K562 (cell line): Measurements from ENCODE around the gene HSPB7. TPM values are rescaled to one million over a fixed set of nuclear protein-coding genes. Genes with fewer than 3 reads are reported as not detected.

ENCODE experiments used
- BRCA1 ChIP-seq, 2 experiments: fragments of 450-650 bp in 1 of 2; sonication (generic) in 1 of 2; formaldehyde crosslinking in 1 of 2; IDR thresholded peaks; 2 replicates each; pipeline versions ENCODE4 v1.5.0 to v1.6.1; 2017 to 2020; ENCODE audit warnings: mild to moderate bottlenecking in 1 of 2, missing genetic modification reagents in 1 of 2
- CAMTA2 ChIP-seq: fragments of 250-450 bp; sonication (Bioruptor Pico); conservative IDR thresholded peaks from 2 replicates; pipeline ENCODE4 v1.5.1; 2022
- ESRRA ChIP-seq: fragments of 450-650 bp; IDR thresholded peaks from 2 replicates; pipeline ENCODE4 v1.6.1; 2014; ENCODE audit warnings: low read depth, mild to moderate bottlenecking, moderate library complexity, borderline replicate concordance
- KLF13 ChIP-seq: fragments of 450-650 bp; IDR thresholded peaks from 2 replicates; pipeline ENCODE4 v1.6.1; 2016; ENCODE audit warnings: missing genetic modification characterization, low read depth, mild to moderate bottlenecking, missing compliant biosample characterization, moderate library complexity, borderline replicate concordance
- PRMT5 ChIP-seq: sonication (generic); formaldehyde crosslinking; IDR thresholded peaks from 2 replicates; pipeline ENCODE4 v1.5.0; 2020; ENCODE audit warnings: missing genetic modification reagents
- RBM15 ChIP-seq: fragments of 200-400 bp; formaldehyde crosslinking; IDR thresholded peaks from 2 replicates; pipeline ENCODE4 v1.6.1; 2018; ENCODE audit warnings: mild to moderate bottlenecking, low read length, moderate library complexity; ENCODE audit not compliant: insufficient read depth
- RUNX1 ChIP-seq: sonication (generic); IDR thresholded peaks from 2 replicates; pipeline ENCODE4 v1.6.1; 2016; ENCODE audit warnings: antibody characterized with exemption, low read depth
- SNIP1 ChIP-seq: fragments of 450-650 bp; IDR thresholded peaks from 2 replicates; pipeline ENCODE4 v1.7.1; 2017; ENCODE audit warnings: low read depth, mild to moderate bottlenecking
- ZNF140 ChIP-seq: fragments of 250-450 bp; sonication (Bioruptor Pico); IDR thresholded peaks from 2 replicates; pipeline ENCODE4 v1.8.0; 2021; ENCODE audit warnings: moderate library complexity, mild to moderate bottlenecking, inconsistent platforms
- ZNF282 ChIP-seq: sonication (generic); formaldehyde crosslinking; IDR thresholded peaks from 2 replicates; pipeline ENCODE4 v1.8.1; 2023; ENCODE audit warnings: missing genetic modification reagents
- polyA plus RNA-seq, 8 experiments: library from polyadenylated mRNA; depleted of rRNA in 4 of 8; stranded (reverse) in 5 of 8; unstranded in 3 of 8; fragments of >200 nt; fragmentation: Nextera tagmentation in 2 of 8; fragmentation: Illumina TruSeq in 1 of 8; extraction: Ambion mirVana in 2 of 8; extraction: Trizol in 1 of 8; gene quantifications; 2 replicates each; pipeline versions ENCODE4 v1.2.1 to v1.2.3, GENCODE V29; 2011 to 2014; ENCODE audit warnings: inconsistent platforms in 1 of 8, missing spikeins in 1 of 8
- total RNA-seq, 7 experiments: library from RNA; depleted of rRNA in 6 of 7; stranded (reverse); fragments of >200 nt in 6 of 7; fragmentation: Illumina TruSeq in 2 of 7; extraction: Trizol in 2 of 7; gene quantifications; 2 replicates each; pipeline versions ENCODE4 v1.2.1 to v1.2.3, GENCODE V29; 2011 to 2021; ENCODE audit warnings: low replicate concordance in 1 of 7
- TF ChIP-seq, protein P1 (sequence below), 3 experiments: fragments of 200-800 bp in 1 of 3; fragments of 250-450 bp in 1 of 3; fragments of 450-650 bp in 1 of 3; sonication (Bioruptor Pico) in 1 of 3; sonication (Bioruptor generic) in 1 of 3; formaldehyde crosslinking in 1 of 3; IDR thresholded peaks; 2 replicates each; pipeline versions ENCODE4 v1.6.1 to v1.8.0; 2016 to 2022; ENCODE audit warnings: mild to moderate bottlenecking in 2 of 3, missing genetic modification characterization in 2 of 3, missing compliant biosample characterization in 1 of 3, moderate library complexity in 1 of 3
- TF ChIP-seq, protein P2 (sequence below), 2 experiments: fragments of 450-650 bp; conservative IDR thresholded peaks; 2 replicates each; pipeline ENCODE4 v1.6.1; 2017; ENCODE audit warnings: mild to moderate bottlenecking in 2 of 2, moderate library complexity in 2 of 2
- TF ChIP-seq, protein P3 (sequence below): fragments of 250-450 bp; sonication (Bioruptor Pico); IDR thresholded peaks from 2 replicates; pipeline ENCODE4 v1.8.0; 2022; ENCODE audit warnings: inconsistent platforms
- TF ChIP-seq, protein P4 (sequence below), 2 experiments: IDR thresholded peaks; 2 replicates each; pipeline ENCODE4 v1.6.1; 2011; ENCODE audit warnings: borderline replicate concordance in 1 of 2, control low read depth in 1 of 2, low read depth in 1 of 2, low read length in 1 of 2, mild to moderate bottlenecking in 1 of 2, mixed read lengths in 1 of 2, moderate library complexity in 1 of 2; ENCODE audit not compliant: insufficient read depth in 1 of 2, insufficient read length in 1 of 2, poor library complexity in 1 of 2, severe bottlenecking in 1 of 2; ENCODE audit errors: extremely low read depth in 1 of 2
- TF ChIP-seq, protein P5 (sequence below): fragments of 250-450 bp; sonication (Bioruptor Pico); IDR thresholded peaks from 2 replicates; pipeline ENCODE4 v1.4.0; 2020; ENCODE audit warnings: borderline replicate concordance

The HSPB7 gene
- total and polyA plus RNA-seq, 9 of the 15 experiments (the other 6 are each of a cell fraction or from before 2014, with no cell fraction given), result 0.05 to 0.19 (median 0.07) TPM; not detected in 6

DNA sequence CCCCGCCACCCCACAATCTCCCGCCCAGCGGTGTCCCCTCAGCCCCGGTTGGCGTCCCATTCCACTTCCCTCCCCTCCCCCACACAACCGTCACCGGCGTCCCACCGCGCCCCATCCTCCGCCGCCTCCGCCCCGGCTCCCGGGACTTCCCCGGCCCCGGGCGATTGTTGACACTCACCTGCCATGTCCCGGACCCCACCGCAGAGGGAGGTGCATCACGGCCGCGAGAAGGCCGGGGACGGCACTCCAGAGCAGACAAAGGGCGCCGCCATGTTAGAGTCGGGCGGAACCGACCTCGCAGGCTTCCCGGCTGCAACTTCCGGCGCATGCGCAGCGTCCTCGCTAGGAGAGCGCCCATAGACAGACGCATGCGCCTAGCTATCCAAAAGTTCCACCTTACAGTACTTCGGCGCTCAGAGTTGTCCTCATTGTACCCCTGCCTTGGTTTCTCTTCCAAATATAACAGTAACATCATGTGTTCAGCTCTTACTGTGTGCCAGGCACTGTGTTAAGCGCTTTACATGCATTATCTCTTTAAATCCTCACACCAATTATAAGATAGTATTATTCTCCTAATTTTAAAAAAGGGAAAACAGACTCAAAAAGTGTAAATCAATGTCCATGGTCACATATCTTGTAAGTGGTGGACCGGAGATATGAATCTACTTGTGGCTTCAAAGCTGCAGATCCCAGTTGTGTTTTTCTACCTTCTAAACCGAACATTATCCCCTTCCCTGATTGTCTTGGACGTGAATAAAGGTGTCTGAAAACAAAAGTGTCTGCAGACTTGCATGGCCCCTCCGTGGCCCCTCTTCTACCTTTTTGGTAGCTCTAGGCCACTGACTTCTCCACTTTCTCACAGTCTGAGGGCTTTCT is 41.8 kb downstream of the HSPB7 start, which contains the start of gene ZBTB17 (continued):
- TF ChIP-seq, protein P1, sequence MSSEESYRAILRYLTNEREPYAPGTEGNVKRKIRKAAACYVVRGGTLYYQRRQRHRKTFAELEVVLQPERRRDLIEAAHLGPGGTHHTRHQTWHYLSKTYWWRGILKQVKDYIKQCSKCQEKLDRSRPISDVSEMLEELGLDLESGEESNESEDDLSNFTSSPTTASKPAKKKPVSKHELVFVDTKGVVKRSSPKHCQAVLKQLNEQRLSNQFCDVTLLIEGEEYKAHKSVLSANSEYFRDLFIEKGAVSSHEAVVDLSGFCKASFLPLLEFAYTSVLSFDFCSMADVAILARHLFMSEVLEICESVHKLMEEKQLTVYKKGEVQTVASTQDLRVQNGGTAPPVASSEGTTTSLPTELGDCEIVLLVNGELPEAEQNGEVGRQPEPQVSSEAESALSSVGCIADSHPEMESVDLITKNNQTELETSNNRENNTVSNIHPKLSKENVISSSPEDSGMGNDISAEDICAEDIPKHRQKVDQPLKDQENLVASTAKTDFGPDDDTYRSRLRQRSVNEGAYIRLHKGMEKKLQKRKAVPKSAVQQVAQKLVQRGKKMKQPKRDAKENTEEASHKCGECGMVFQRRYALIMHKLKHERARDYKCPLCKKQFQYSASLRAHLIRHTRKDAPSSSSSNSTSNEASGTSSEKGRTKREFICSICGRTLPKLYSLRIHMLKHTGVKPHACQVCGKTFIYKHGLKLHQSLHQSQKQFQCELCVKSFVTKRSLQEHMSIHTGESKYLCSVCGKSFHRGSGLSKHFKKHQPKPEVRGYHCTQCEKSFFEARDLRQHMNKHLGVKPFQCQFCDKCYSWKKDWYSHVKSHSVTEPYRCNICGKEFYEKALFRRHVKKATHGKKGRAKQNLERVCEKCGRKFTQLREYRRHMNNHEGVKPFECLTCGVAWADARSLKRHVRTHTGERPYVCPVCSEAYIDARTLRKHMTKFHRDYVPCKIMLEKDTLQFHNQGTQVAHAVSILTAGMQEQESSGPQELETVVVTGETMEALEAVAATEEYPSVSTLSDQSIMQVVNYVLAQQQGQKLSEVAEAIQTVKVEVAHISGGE (CRISPR knock-in tag; IDR thresholded peaks at IDR 0.05), result peak in 1 of 3 experiments; percentile 88; a peak in 2 of 6 replicates
- TF ChIP-seq, protein P2, sequence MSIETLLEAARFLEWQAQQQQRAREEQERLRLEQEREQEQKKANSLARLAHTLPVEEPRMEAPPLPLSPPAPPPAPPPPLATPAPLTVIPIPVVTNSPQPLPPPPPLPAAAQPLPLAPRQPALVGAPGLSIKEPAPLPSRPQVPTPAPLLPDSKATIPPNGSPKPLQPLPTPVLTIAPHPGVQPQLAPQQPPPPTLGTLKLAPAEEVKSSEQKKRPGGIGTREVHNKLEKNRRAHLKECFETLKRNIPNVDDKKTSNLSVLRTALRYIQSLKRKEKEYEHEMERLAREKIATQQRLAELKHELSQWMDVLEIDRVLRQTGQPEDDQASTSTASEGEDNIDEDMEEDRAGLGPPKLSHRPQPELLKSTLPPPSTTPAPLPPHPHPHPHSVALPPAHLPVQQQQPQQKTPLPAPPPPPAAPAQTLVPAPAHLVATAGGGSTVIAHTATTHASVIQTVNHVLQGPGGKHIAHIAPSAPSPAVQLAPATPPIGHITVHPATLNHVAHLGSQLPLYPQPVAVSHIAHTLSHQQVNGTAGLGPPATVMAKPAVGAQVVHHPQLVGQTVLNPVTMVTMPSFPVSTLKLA (conservative IDR thresholded peaks at IDR 0.05), result peak; percentile 80 to 92
- no peak for TF ChIP-seq RBM15
- peak; percentile 68 for TF ChIP-seq ESRRA
- TF ChIP-seq KLF13, result no peak; the same call in 1 of the 2 replicates
- TF ChIP-seq, protein P3, sequence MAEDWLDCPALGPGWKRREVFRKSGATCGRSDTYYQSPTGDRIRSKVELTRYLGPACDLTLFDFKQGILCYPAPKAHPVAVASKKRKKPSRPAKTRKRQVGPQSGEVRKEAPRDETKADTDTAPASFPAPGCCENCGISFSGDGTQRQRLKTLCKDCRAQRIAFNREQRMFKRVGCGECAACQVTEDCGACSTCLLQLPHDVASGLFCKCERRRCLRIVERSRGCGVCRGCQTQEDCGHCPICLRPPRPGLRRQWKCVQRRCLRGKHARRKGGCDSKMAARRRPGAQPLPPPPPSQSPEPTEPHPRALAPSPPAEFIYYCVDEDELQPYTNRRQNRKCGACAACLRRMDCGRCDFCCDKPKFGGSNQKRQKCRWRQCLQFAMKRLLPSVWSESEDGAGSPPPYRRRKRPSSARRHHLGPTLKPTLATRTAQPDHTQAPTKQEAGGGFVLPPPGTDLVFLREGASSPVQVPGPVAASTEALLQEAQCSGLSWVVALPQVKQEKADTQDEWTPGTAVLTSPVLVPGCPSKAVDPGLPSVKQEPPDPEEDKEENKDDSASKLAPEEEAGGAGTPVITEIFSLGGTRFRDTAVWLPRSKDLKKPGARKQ (CRISPR knock-in tag), result no peak
- no peak for TF ChIP-seq CAMTA2 (CRISPR knock-in tag)
- no peak for TF ChIP-seq SNIP1
- TF ChIP-seq ZNF140 (CRISPR knock-in tag), result no peak
- no peak for TF ChIP-seq BRCA1 (IDR thresholded peaks at IDR 0.05)
- no peak for TF ChIP-seq BRCA1 (CRISPR knock-in tag; IDR thresholded peaks at IDR 0.05)
- no peak for TF ChIP-seq PRMT5 (CRISPR knock-in tag)
- TF ChIP-seq, protein P4, sequence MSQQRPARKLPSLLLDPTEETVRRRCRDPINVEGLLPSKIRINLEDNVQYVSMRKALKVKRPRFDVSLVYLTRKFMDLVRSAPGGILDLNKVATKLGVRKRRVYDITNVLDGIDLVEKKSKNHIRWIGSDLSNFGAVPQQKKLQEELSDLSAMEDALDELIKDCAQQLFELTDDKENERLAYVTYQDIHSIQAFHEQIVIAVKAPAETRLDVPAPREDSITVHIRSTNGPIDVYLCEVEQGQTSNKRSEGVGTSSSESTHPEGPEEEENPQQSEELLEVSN (IDR thresholded peaks at IDR 0.05; ENCODE audit: borderline replicate concordance in 1 of 2, extremely low read depth in 1 of 2, insufficient read depth in 1 of 2, insufficient read length in 1 of 2, low read depth in 1 of 2, low read length in 1 of 2, poor library complexity in 1 of 2, severe bottlenecking in 1 of 2), result no peak
- TF ChIP-seq, protein P5, sequence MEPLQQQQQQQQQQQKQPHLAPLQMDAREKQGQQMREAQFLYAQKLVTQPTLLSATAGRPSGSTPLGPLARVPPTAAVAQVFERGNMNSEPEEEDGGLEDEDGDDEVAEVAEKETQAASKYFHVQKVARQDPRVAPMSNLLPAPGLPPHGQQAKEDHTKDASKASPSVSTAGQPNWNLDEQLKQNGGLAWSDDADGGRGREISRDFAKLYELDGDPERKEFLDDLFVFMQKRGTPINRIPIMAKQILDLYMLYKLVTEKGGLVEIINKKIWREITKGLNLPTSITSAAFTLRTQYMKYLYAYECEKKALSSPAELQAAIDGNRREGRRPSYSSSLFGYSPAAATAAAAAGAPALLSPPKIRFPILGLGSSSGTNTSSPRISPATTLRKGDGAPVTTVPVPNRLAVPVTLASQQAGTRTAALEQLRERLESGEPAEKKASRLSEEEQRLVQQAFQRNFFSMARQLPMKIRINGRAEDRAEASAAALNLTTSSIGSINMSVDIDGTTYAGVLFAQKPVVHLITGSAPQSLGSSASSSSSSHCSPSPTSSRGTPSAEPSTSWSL (CRISPR knock-in tag), result no peak
- TF ChIP-seq RUNX1, result no peak
- no peak for TF ChIP-seq ZNF282
